KOPT-K1 (cell line): Measurements from ENCODE around the gene XRCC2.
A peak's percentile ranks its signal among the peaks of the same experiment; 100 is the strongest.
"Not testable (repeated sequence)": the region's sequence is repeated elsewhere in the genome, so short reads cannot be mapped to it uniquely, and the experiment has no call there.

ENCODE experiments used
- H3K27ac ChIP-seq: fragments of 200-600 bp; sonication (generic); 2 replicates; pipeline ENCODE4 v1.5.1; 2016; ENCODE audit warnings: antibody characterized with exemption, mild to moderate bottlenecking, low read depth, low read length; ENCODE audit not compliant: poor library complexity, severe bottlenecking
- H3K36me3 ChIP-seq: fragments of 200-600 bp; sonication (generic); 2 replicates; pipeline ENCODE4 v1.5.1; 2017; ENCODE audit warnings: antibody characterized with exemption, mild to moderate bottlenecking, low read length, moderate library complexity; ENCODE audit not compliant: insufficient read depth
- H3K9me3 ChIP-seq: fragments of 200-600 bp; sonication (generic); 2 replicates; pipeline ENCODE4 v1.5.1; 2017; ENCODE audit warnings: antibody characterized with exemption, low read length, mild to moderate bottlenecking; ENCODE audit not compliant: insufficient read depth, poor library complexity, severe bottlenecking

XRCC2 gene

DNA sequence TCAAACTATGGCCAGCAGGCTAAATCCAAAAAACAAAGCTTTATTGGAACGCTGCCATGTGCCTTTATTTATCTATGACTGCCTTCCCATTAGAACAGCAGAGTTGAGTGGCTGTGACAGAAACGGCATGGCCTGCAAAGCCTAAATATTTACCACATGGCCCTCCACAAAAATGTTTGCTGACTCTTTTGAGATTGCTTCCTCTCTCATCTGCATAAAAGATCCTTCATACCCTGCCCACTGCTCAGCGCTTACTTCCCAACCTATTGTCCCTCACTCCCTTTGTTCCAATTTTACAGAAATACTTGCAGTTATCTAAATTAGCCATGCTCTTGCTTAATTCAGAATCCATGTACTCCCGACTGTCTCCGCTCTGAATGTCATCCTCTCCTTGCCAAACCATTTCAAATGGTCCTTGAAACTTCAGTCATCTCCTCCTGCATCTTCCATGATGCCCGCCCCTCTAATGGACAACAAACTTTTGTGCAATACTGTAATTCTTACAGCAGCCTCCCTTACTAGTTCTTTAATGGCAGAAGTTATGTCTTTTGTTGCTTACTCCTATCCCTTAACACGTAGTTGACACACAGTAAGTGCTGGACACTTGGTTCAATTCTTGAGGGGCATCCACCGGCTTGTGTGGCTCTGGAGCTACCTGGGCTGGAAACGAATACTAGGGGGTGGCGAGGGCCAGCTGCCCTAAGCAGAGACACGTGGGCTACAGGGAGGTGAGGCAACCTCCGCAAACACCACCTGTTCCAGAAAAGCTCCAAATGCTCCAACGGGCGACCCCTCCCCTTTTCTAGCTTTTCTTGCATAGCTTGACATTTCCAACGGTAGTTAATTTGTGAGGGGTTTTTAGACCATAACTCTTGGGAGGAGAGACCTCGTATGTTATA, 832 bp downstream of the XRCC2 start:
- Histone ChIP-seq H3K9me3 (no peaks in the 10 kb centered on the region), H3K27ac (peak overlapping the region; percentile 90), H3K36me3 (peaks cover 29% of the 10 kb centered on the region)

DNA sequence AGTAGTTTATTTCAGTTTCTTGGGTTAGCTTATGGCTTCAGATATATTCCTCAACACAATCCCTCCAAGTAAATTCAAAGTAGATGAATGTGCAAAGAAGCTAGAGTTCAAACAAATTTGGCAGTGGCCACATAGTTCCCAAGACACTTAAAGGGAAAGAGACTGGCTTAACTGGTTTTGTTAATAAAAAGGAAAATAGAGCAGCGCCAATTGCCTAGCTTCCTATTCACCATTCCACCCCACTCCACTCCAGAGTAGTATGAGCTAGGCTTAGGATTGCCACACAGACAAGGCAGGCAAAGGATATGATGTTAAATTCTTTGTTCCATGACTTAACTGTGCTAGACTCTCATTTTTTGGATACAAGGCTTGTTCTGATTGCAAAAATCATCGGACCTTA, 2.0 kb downstream of the XRCC2 start:
- Histone ChIP-seq H3K36me3 (peaks cover 41% of the 10 kb centered on the region), H3K9me3 (no peaks in the 10 kb centered on the region), H3K27ac (no peak overlapping the region)

DNA sequence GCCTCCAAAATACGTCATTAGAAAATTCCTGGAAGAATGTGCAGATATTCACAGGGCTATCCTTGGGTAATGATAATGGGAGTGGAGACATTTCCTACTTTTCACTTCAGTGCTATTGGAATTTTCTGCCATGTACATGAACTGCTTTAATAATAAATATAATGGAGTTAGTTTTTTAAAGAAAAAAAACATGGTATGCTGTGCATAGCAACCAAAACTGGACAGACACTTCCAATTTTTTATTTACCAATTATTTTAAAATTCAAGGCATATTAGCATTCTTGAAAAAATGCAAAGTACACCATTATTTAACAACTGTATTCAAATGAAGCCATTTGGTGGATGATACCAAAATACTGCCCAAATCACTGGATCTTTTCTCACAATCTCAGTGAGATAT, 3.3 kb downstream of the XRCC2 start:
- peaks cover 54% of the 10 kb centered on the region for H3K36me3 ChIP-seq
- H3K9me3 ChIP-seq = no peaks in the 10 kb centered on the region
- H3K27ac ChIP-seq = no peak overlapping the region

DNA sequence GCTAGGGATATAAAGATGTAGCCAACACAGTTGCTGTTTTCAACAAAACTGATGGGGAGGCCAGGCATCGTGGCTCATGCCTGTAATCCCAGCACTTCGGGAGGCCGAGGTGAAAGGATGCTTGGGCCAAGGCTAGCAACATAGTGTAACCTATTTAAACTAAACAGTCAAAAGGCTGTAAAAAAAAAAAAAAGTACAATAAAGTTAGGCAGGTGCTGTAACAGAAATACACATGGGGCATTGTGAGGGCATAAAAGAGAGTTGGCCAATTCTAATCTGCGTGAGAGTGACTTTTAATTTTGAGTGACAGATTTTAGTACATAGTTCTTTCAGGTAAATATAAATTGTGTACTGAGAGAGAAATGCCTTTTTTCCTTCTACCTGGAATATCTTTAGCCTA, 6.2 kb downstream of the XRCC2 start:
- H3K9me3 ChIP-seq = no peaks in the 10 kb centered on the region
- no peak overlapping the region for H3K27ac ChIP-seq
- peaks cover 80% of the 10 kb centered on the region for H3K36me3 ChIP-seq

DNA sequence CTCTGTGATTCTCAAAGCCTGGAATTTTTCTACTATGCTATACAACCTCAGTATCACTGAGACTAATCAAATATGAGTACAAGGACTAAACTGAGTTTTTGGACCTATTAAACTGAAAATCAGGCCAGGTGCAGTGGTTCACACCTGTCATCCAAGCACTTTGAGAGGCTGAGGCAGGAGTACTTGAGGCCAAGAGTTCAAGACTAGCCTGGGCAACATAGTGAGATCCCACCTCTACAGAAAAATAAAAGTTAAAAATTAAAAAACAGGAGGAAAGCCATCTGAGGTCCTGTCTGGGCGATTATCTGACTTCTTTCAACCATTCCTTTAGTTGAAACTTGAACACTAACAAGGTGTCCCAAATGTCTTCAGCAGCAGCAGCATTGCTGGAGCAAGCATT, 7.0 kb downstream of the XRCC2 start:
- no peak overlapping the region for H3K27ac ChIP-seq
- H3K9me3 ChIP-seq = no peaks in the 10 kb centered on the region
- H3K36me3 ChIP-seq = peaks cover 85% of the 10 kb centered on the region

DNA sequence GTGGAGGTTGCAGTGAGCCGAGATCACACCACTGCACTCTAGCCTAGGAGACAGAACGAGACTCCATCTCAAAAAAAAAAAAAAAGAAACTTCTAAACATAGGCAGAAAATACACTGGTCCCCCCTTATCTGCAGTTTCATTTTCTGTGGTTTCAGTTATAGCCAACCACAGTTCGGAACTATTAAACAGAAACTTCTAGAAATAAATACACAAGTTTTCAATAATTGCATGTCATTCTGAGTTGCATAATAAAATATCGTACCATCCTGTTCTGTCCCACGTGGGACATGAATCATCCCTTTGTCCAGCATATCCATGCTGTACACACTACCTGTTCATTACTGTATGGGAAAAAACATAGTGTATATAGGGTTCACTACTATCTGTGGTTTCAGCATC, 8.0 kb downstream of the XRCC2 start:
- no peak overlapping the region for H3K27ac ChIP-seq
- H3K36me3 ChIP-seq = peaks cover 90% of the 10 kb centered on the region
- no peaks in the 10 kb centered on the region for H3K9me3 ChIP-seq

DNA sequence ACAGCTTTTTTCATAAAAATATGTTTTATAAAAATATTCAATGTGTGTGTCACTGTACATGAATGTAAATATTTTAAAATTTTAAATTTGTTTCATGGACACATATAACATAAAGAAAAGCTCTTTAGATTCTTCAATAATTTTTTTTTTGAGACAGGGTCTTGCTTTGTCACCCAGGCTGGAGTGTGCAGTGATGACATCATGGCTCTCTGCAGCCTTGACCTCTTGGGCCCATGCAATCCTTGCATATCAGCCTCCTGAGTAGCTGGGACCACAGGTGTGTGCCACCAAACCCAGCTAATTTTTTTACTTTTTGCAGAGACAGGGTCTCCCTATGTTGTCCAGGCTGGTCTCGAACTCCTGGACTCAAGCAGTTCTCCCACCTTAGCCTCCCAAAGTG, 9.9 kb downstream of the XRCC2 start:
- peaks cover 91% of the 10 kb centered on the region for H3K36me3 ChIP-seq

DNA sequence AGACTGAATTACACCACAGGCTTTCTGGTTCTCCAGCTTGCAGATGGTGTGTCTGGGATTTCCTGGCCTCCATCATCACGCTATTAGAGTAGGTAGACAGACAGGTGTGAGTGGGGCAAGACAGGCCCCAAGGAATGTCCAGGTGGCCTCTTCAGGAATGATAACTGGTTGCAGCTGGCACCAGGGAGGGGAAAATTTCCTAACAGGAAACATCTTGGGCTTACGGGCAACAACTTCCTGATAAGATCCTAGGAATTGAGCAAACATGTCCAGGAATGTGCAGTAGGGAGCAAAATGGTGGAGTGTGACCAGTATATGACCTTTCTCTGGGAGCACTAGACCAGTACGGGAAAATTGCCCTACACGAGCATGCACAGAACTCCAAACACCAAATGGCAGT, 11.3 kb downstream of the XRCC2 start:
- Histone ChIP-seq H3K27ac (no peak overlapping the region), H3K36me3 (peaks cover 93% of the 10 kb centered on the region), H3K9me3 (no peaks in the 10 kb centered on the region)

More for the DNA sequence above, 9.9 kb downstream of the XRCC2 start:
- H3K27ac ChIP-seq = no peak overlapping the region
- H3K9me3 ChIP-seq = no peaks in the 10 kb centered on the region

DNA sequence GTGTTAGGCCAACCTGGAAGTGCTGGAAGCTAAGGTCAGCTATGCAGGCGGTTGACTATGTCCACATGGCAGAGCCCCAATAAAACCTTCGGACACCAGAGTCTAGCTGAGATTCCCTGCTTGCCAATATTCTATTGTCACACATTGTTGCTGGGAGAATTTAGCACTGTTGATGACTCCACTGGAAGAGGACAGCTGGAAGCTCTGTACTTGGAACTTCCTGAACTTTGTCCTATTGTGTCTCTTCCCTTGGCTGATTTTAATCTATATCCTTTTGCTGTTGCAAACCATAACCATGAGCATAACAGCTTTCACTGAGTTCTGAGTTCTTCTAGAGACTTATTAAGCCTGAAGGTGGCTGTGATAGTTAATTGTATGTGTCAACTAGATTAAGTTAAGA, 12.0 kb downstream of the XRCC2 start:
- no peaks in the 10 kb centered on the region for H3K9me3 ChIP-seq
- H3K36me3 ChIP-seq = peaks cover 93% of the 10 kb centered on the region
- H3K27ac ChIP-seq = no peak overlapping the region

DNA sequence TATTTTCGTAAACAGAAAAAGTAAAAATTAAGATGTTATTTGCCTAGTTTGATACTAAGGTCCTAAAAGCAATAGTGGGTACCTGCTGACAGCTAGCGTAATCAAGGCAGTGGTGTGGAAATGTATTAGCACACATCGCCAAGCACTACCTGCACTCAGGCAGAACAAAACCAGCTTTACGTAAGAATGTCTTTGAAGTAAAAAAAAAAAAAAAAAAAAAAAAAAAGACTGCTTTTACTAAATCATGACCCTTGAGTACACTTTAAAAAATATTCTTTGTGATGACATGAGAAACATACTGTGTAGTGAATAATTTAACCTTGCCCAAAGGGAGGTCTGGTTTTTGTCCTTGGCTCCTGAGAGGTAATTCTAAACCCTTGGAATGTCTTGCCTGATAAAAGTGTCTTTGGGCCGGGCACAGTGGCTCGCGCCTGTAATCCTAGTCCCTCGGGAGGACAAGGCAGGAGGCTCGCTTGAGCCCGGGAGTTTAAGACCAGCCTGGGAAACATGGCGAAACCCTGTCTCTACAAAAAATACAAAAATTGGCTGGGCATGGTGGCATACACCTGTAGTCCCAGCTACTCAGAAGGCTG, 12.7 kb downstream of the XRCC2 start:
- Histone ChIP-seq H3K36me3 (peaks cover 93% of the 10 kb centered on the region), H3K9me3 (no peaks in the 10 kb centered on the region), H3K27ac (no peak overlapping the region)

DNA sequence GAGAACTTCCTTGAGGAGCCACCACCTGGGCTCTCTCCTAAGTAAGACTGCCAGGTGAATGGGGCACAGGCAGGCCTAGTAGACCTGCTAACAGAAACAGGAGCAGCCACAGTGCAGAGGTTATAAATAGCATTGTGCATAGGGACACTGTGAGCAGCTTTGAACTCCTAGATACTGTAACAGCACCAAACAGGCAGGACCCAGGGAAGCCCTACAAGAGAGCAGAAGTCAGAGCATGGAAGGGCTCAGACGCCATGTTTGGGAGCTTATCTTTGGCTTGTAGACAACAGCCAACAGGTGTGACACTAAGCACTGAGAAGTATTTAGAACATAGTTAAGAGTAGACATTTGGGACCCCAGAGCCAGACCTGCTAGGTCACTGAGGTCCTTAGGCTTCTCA, 14.5 kb downstream of the XRCC2 start:
- H3K36me3 ChIP-seq = peaks cover 94% of the 10 kb centered on the region
- no peak overlapping the region for H3K27ac ChIP-seq
- no peaks in the 10 kb centered on the region for H3K9me3 ChIP-seq

DNA sequence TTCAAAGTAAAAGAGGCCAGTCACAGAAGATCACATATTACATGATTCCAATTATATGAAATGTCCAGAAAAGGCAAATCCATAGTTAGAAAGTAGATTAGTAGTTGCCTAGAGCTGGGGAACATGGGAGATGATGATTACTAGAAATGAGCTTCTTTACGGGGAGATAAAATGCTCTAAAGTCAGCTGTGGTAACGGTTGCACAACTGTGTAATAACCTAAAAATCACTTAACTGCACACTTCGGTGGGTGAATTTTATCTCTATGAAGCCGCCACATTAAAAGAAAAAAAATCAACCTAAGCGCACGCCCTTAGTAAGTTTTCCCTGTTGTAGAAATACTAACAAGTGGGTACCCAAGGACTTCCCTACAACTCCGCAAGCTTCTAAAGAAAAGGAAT, 15.9 kb downstream of the XRCC2 start:
- Histone ChIP-seq H3K9me3 (no peaks in the 10 kb centered on the region), H3K27ac (no peak overlapping the region), H3K36me3 (peaks cover 96% of the 10 kb centered on the region)

DNA sequence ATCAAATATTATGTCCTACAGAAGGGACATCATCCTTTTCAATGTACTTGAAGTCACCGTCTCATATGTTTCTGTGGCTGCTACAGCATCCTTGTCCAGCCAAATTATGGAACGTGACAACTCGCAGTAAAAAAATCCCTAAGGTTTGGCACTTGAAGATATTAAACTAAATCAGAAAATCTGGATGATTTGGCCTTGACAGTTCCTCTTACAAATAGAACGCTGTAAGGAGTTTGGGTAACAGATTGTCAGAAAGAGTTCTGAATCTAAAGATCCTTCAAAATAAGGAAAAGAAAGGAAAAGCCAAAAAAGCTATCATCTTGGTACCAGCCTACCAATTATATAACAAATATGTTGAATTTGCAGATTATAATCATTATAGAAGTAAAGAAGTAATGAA, 21.0 kb downstream of the XRCC2 start:
- Histone ChIP-seq H3K27ac (no peak overlapping the region), H3K36me3 (peaks cover 100% of the 10 kb centered on the region), H3K9me3 (no peaks in the 10 kb centered on the region)

DNA sequence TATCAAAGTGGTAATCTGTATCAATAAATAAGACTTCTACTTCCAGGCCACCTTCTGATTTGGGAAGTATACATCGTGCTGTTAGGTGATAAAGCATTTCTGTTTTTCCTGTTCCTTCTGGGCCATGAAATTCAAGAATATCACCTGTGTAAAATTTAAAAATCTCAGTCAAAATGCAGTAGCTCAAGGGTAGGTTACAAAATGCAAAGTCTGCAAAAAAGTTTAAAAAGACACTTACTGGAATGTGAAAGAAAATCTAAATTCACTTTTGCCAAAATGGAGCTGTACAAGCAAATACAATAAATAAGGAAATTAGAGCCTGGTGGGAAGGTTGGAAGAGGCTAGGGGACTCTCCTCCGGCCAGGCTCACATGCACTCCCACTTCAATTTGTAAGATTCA, 26.7 kb downstream of the XRCC2 start:
- Histone ChIP-seq H3K27ac (no peak overlapping the region), H3K9me3 (peaks cover 7% of the 10 kb centered on the region), H3K36me3 (peaks cover 98% of the 10 kb centered on the region)

DNA sequence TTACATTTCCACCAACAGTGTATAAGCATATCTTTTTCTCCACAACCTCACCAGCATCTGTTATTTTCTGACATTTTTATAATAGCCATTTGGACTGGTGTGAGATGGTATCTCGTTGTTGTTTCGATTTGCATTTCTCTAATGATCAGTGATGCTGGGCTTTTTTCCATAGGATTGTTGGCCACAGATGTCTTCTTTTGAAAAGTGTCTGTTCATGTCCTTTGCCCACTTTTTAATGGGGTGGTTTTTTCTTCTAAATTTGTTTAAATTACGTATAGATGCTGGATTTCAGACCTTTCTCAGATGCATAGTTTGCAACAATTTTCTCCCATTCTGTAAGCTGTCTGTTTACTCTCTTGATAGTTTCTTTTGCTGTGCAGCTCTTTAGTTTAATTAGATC, 28.9 kb downstream of the XRCC2 start:
- Histone ChIP-seq H3K36me3 (peaks cover 94% of the 10 kb centered on the region), H3K27ac (no peak overlapping the region), H3K9me3 (peaks cover 7% of the 10 kb centered on the region)

DNA sequence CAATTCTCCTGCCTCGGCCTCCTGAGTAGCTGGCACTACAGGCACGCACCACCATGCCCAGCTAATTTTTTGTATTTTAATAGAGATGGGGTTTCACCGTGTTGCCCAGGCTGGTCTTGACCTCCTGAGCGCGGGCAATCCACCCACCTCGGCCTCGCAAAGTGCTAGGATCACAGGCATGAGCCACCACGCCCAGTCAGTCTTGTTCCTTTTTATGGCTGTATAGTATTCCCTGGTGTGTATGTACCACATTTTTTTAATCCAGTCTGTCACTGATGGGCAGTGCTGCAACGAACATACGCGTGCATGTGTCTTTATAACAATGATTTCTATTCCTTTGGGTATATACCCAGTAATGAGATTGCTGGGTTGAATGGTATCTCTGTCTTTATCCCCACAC, 29.4 kb downstream of the XRCC2 start:
- H3K27ac ChIP-seq, H3K9me3 ChIP-seq: not testable (repeated sequence)
- peaks cover 90% of the 10 kb centered on the region for H3K36me3 ChIP-seq
